ENCODE data around the gene RASA3.

RASA3 gene

GRCh38 chr13:114013952-114014629 is 118.3 kb downstream of the RASA3 start:
- no peak for DNase-seq

GRCh38 chr13:114013336-114013735 is 119.1 kb downstream of the RASA3 start:
- DNase-seq = no peak

GRCh38 chr13:114012921-114013320 is 119.5 kb downstream of the RASA3 start:
- no peak for DNase-seq

- no peak for DNase-seq
Measured at GRCh38 chr13:114012141-114012540, 120.3 kb downstream of the RASA3 start.

GRCh38 chr13:114011226-114011625 is 121.2 kb downstream of the RASA3 start:
- DNase-seq = no peak

GRCh38 chr13:114010401-114011101 is 121.9 kb downstream of the RASA3 start:
- DNase-seq = no peak

GRCh38 chr13:114009590-114010400 is 122.6 kb downstream of the RASA3 start:
- no peak for DNase-seq

GRCh38 chr13:114008964-114009589 is 123.3 kb downstream of the RASA3 start:
- no peak for DNase-seq

- DNase-seq = no peak
Measured at GRCh38 chr13:114007566-114007965, 124.9 kb downstream of the RASA3 start.

- DNase-seq = no peak
Measured at GRCh38 chr13:114005206-114005724, 127.2 kb downstream of the RASA3 start.

GRCh38 chr13:114004420-114005205 is 127.8 kb downstream of the RASA3 start:
- no peak for DNase-seq

GRCh38 chr13:114002771-114003321 is 129.6 kb downstream of the RASA3 start:
- no peak for DNase-seq

- DNase-seq = no peak
Measured at GRCh38 chr13:114002009-114002544, 130.3 kb downstream of the RASA3 start.

- DNase-seq = no peak
Measured at GRCh38 chr13:114001331-114002008, 131.0 kb downstream of the RASA3 start.

GRCh38 chr13:114000151-114001040 is 132.0 kb downstream of the RASA3 start:
- no peak for DNase-seq

GRCh38 chr13:113999618-113999910 is 132.9 kb downstream of the RASA3 start:
- no peak for DNase-seq

- DNase-seq = no peak
Measured at GRCh38 chr13:113998781-113999617, 133.4 kb downstream of the RASA3 start.

GRCh38 chr13:113997845-113998751 is 134.3 kb downstream of the RASA3 start:
- no peak for DNase-seq

Data from activated naive CD4-positive, alpha-beta T cell treated with Interleukin-2 at 50 U/mL for 16 hours (primary cell).